Measurements from ENCODE around the gene CFAP20DC.

GRCh38 chr3:59085976-59086375, 36.2 kb upstream of the CFAP20DC start:
- no peak for TF ChIP-seq CTCF (IDR thresholded peaks at IDR 0.05; ENCODE audit: low read length)
- TF ChIP-seq EZH2 (optimal IDR thresholded peaks at IDR 0.05; ENCODE audit: low read depth, low read length) = no peak
